ENCODE measurements around the gene ZDHHC11. TPM values are rescaled to one million over a fixed set of nuclear protein-coding genes. Genes with fewer than 3 reads are reported as not detected.
"Not testable (repeated sequence)": the region's sequence is repeated elsewhere in the genome, so short reads cannot be mapped to it uniquely, and the experiment has no call there.

Gene ZDHHC11
- total and polyA plus RNA-seq, 2 of the 4 experiments (the other 2 are of a cell fraction): 0.36 to 1.6 TPM

DNA sequence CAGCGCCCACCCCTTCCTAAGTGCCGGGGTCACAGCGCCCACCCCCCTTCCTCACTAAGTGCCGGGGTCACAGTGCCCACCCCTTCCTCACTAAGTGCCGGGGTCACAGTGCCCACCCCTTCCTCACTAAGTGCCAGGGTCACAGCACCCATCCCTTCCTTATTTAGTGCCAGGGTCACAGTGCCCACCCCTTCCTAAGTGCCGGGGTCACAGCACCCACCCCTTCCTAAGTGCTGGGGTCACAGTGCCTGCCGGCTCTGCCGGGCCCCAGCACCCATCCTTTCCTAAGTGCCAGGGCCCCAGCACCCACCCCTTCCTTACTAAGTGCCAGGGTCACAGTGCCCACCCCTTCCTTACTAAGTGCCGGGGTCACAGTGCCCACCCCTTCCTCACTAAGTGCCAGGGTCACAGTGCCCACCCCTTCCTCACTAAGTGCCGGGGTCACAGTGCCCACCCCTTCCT, 9.8 kb downstream of the ZDHHC11 start:
- H3K9ac ChIP-seq (ENCODE audit: low read depth, low read length); H2BK5ac ChIP-seq (ENCODE audit: low read depth, low read length, poor library complexity, severe bottlenecking); intact Hi-C loops (cut with micrococcal nuclease); H2BK120ac ChIP-seq (ENCODE audit: low read depth, low read length); H3K4me1 ChIP-seq (ENCODE audit: control insufficient read depth, insufficient read depth, low read length); H2AFZ ChIP-seq (replicated peaks; ENCODE audit: low read length, poor library complexity); ATAC-seq (ENCODE audit: low read depth); H3K9me3 ChIP-seq (ENCODE audit: control insufficient read depth, insufficient read depth, low read length); BruUV-seq (replicated peaks); H3K9me1 ChIP-seq (ENCODE audit: insufficient read depth, low read length); H3K27ac ChIP-seq (ENCODE audit: insufficient read depth, low read length); H3K79me1 ChIP-seq (ENCODE audit: low read depth in 1 of 2, low read length in 2 of 2); H3K36me3 ChIP-seq (ENCODE audit: control insufficient read depth, insufficient read depth, low read length); H4K5ac ChIP-seq (ENCODE audit: low read depth, low read length); H3K4me2 ChIP-seq (ENCODE audit: low read depth, low read length); H2BK15ac ChIP-seq (ENCODE audit: low read depth, low read length); in situ Hi-C loops (cut with MboI; ENCODE audit: low sequenced_read_pairs); H4K20me1 ChIP-seq (ENCODE audit: insufficient read depth, low read length); dilution Hi-C loops (cut with HindIII; ENCODE audit: low sequenced_read_pairs, unreplicated experiment); H3K14ac ChIP-seq (replicated peaks; ENCODE audit: low read depth, low read length); H2BK20ac ChIP-seq (ENCODE audit: low read depth, low read length); H3K18ac ChIP-seq (ENCODE audit: low read depth, low read length); POLR2A ChIA-PET (ENCODE audit: unreplicated experiment); H3K23ac ChIP-seq (ENCODE audit: low read depth, low read length); H3K4me3 ChIP-seq (ENCODE audit: insufficient read depth, low read depth, low read length); H2AK5ac ChIP-seq (ENCODE audit: low read depth, low read length); H4K91ac ChIP-seq (ENCODE audit: insufficient read depth, low read depth, low read length); DNase-seq; H2AK9ac ChIP-seq (replicated peaks; ENCODE audit: low read depth, low read length, poor library complexity); H3K27me3 ChIP-seq (ENCODE audit: control insufficient read depth, insufficient read depth, low read length); H4K8ac ChIP-seq (ENCODE audit: low read depth in 2 of 2, low read length in 2 of 2); H3K4ac ChIP-seq (ENCODE audit: low read depth, low read length); H3K56ac ChIP-seq (ENCODE audit: extremely low read depth, insufficient read depth, low read length); CTCF ChIA-PET: not testable (repeated sequence)
- WGBS, 2 experiments (ENCODE audit: extremely low coverage in 2 of 2, insufficient read length in 1 of 2): 67% methylated on average over 1 of the region's 10 CpGs; no CpG with 5 or more reads in 1 of the 2 experiments

DNA sequence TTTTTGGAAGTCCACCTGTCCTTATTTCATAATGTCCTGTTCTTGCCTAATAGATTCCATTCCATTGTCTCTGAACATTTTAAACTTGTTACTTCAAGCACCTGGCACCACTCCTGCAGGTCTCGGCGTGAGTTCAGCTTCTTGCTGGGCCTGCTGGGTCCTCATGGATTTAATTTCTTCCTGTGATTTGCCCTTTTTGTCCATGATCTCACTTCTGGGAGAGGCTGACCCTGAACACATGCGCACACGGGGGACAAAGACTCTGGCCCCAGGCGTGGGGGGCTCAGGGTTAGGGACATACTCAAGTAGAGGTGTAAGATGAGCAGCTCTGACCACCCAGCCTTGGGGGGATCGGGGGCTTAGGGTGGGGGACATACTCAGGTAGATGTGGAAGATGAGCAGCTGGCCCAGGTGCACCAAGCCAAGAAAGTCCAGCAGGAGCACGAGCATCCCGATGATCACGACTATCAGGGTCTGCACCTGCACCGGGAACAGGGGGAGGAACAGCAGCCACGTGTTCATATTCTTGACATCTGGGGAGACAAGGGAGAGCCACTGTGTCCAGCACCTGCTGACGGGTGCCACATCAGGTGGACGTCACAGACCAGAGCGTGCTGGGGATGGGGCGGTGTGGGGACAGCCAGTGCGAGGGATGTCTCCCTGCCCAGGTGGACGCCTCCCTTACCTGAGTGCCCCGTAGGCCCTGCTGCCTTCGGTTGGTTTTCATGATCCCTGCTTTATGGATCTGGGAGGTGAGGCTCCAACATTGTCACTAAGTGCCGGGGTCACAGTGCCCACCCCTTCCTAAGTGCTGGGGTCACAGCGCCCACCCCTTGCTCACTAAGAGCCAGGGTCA, 10.4 kb downstream of the ZDHHC11 start:
- ATAC-seq (ENCODE audit: low read depth); H3K79me1 ChIP-seq (ENCODE audit: low read depth in 1 of 2, low read length in 2 of 2); H3K9ac ChIP-seq (ENCODE audit: low read depth, low read length); intact Hi-C loops (cut with micrococcal nuclease); H4K20me1 ChIP-seq (ENCODE audit: insufficient read depth, low read length); H3K4me2 ChIP-seq (ENCODE audit: low read depth, low read length); H4K91ac ChIP-seq (ENCODE audit: insufficient read depth, low read depth, low read length); H4K8ac ChIP-seq (ENCODE audit: low read depth in 2 of 2, low read length in 2 of 2); DNase-seq; H3K27ac ChIP-seq (ENCODE audit: insufficient read depth, low read length); H3K4me3 ChIP-seq (ENCODE audit: insufficient read depth, low read depth, low read length); in situ Hi-C loops (cut with MboI; ENCODE audit: low sequenced_read_pairs); H2AFZ ChIP-seq (replicated peaks; ENCODE audit: low read length, poor library complexity); POLR2A ChIA-PET (ENCODE audit: unreplicated experiment); H3K23ac ChIP-seq (ENCODE audit: low read depth, low read length); H2AK5ac ChIP-seq (ENCODE audit: low read depth, low read length); H3K4me1 ChIP-seq (ENCODE audit: control insufficient read depth, insufficient read depth, low read length); H2BK15ac ChIP-seq (ENCODE audit: low read depth, low read length); H3K14ac ChIP-seq (replicated peaks; ENCODE audit: low read depth, low read length); H2BK120ac ChIP-seq (ENCODE audit: low read depth, low read length); dilution Hi-C loops (cut with HindIII; ENCODE audit: low sequenced_read_pairs, unreplicated experiment); H2AK9ac ChIP-seq (replicated peaks; ENCODE audit: low read depth, low read length, poor library complexity); CTCF ChIA-PET; H4K5ac ChIP-seq (ENCODE audit: low read depth, low read length); H2BK20ac ChIP-seq (ENCODE audit: low read depth, low read length); H3K36me3 ChIP-seq (ENCODE audit: control insufficient read depth, insufficient read depth, low read length); H3K56ac ChIP-seq (ENCODE audit: extremely low read depth, insufficient read depth, low read length); H3K4ac ChIP-seq (ENCODE audit: low read depth, low read length); H3K27me3 ChIP-seq (ENCODE audit: control insufficient read depth, insufficient read depth, low read length); H3K9me3 ChIP-seq (ENCODE audit: control insufficient read depth, insufficient read depth, low read length); BruUV-seq (replicated peaks); H3K18ac ChIP-seq (ENCODE audit: low read depth, low read length); H3K9me1 ChIP-seq (ENCODE audit: insufficient read depth, low read length); H2BK5ac ChIP-seq (ENCODE audit: low read depth, low read length, poor library complexity, severe bottlenecking): not testable (repeated sequence)
- 84% methylated on average over 16 of the region's 21 CpGs; no CpG with 5 or more reads in 1 of the 2 experiments for WGBS, 2 experiments (ENCODE audit: extremely low coverage in 2 of 2, insufficient read length in 1 of 2)
